HG03045 (cell line): ENCODE measurements around the gene C1orf21.

Source experiments
- ATAC-seq: cut with Tn5 transposase; IDR thresholded peaks from one replicate; pipeline ENCODE4 v1.9.1; 2021; ENCODE audit warnings: mild to moderate bottlenecking, moderate library complexity; ENCODE audit not compliant: unreplicated experiment

The C1orf21 gene

DNA sequence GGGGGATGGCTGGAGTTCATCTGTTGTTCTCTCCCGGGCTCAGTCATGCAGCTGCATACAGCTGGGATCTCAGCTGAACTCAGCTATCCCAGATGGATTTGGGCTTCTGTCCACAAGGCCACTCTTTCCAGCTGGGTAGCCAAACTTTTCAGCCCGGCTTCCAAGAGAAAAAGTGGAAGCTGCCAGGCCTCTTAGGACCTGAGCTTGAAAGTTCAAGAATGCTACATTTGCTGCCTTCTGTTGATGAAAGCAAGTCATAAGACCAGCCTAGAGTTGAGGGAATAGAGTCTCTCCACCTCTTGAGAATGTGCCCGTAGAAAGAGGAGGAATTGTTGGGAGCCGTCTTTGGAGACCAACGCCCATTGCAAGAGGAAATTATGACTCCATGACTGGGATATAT, 95.3 kb downstream of the C1orf21 start:
- ATAC-seq = no peak

DNA sequence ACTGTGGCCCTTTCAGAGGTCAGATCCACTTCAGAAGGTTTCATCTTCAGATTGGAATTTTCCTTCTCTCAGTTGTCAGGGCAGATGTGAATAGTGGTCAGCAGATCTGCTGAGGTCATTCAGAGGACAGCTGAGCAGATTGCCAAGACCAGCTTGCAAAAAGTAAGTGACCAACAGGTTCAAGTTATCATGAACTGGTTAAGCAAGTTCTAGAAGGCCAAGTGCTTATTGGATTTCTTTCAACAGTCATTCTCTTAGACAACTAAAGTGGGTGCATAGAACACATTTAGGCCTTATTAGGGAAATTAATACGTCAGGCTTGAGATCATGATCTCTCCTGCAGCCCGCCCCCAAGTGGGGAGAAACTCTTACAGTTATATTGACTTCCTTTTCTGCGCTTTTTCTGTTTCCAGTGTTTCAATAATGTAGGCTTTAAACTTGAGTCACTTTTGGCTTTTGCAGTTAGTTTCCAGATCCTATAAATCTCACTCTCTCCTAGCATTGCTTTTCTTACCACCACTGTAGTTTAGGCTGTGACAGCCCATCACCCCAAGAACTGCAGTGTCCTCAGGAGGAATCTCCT, 96.4 kb downstream of the C1orf21 start:
- ATAC-seq = no peak

DNA sequence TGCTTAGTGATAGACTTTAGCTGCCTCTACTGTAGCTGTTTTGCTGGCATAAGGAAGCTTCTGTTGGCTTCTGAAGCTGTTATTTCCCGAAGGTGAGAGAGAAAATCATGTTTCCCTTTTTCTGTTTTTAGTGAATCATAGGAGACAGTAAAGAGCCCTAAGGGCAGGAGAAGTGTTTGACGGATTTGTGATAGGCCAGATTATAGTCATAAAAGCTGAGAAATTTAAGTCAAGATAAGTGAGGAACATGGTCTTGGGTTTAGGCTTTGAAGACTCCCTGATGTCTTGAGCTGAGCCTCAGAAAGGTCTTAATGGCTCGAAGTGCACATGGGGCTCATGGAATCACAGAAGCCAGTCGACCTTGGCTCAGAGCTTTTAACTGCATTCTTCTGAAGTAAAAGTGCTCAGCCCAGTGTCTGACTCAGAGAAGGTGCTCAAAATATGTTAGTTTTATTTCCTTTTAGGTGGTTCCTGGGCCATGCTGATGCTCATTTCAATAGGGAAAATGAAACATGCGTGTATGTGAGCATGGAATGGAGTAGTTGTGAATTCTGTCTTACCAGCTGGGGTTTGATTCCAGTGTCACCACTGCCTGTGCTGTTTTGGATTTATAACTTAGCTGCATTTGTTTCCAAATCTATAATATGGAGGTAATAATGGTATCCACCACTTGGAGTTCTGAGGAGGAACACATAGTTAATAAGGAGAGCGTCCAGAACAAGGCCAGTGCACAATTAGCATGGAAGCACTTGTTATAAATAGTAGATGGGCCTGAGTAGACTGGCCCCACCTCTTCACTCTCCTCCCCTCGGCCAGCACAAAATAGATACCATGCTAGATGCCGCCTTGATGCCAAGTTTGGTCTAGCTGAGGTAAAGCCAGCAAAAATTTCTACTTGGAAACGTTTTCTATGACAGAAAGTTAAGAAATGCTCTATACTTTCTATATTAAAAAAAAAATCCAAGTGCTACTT, 99.2 kb downstream of the C1orf21 start:
- ATAC-seq = no peak

DNA sequence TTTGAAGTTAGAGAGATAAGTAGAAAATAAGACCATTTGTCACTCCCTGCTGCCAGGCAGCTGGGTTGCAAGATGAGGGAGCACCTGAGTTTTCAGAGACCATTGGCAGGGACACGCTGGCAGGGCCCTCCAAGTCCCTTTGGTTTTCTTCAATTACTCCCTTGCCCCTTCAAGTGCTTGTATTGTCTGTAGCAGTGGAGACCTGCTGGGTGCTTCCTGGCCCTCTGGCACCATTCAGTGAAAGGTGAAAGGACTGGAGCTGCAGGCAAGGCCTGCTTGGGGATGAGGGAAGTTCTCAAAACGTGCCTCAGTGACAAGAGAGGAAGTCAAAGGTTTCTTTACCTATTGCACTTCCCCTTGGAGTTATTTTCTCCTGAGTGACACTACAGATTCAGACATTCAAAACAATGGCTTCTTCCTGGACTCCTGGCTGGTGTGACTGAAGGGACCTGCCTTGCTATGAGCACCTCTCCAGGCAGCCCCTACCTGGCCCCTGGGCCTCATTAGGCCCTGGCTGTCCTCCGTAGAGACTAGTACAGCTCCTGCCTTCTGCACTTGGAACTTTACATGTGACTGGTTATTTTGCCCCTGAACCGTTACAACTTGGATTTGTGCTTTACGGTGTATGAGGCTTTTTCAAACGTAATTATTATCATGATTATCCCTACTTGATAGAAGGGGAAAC, 100.1 kb downstream of the C1orf21 start:
- ATAC-seq = no peak

DNA sequence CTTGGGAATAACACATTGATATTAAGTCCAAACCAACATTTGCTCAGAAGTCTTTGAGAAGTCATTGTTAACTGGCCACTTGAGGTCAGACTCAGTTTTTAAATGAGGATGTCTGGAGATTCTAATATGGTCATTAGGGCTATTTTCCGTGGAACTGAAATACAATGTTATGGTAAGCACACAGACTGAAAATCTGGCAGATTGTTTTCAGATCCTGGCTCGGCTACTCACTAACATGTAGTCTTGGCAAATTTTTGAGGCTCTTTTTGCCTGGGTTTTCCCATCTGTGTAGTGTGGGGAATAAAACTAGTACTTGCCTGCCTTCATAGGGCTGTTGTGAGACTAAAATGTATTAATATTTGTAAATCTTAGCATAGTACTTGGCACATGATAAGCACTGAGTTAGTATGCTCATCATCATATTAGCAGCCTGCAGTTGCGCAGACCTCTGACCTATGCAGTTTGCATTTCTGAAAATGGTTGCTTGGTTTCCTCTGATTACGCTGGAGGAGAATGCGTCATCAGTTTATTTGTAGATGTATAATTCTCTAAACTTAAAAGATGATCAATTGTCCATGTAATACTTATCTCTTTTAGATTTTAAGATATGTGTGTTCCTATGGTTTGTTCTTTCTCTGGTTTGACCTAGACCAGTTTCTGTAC, 100.8 kb downstream of the C1orf21 start:
- no peak for ATAC-seq

DNA sequence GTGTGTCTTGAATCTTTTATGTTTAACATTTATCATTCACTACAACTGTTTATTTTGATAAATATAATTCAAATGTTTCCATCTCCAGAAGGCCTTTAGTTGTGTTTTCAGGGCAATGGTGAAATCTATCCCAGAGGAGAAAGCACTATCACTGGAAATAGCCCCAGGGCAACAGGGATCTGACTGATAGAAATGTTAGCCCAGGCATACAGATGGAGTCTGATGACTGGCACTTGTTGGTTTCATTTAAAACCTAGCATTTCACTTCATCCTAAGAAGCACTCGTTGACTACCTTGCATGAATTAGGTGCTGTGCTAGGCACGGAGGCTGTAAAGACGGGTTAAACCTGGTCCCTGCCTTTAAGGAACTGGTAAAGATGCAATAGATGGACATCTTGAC, 103.1 kb downstream of the C1orf21 start:
- ATAC-seq = no peak

DNA sequence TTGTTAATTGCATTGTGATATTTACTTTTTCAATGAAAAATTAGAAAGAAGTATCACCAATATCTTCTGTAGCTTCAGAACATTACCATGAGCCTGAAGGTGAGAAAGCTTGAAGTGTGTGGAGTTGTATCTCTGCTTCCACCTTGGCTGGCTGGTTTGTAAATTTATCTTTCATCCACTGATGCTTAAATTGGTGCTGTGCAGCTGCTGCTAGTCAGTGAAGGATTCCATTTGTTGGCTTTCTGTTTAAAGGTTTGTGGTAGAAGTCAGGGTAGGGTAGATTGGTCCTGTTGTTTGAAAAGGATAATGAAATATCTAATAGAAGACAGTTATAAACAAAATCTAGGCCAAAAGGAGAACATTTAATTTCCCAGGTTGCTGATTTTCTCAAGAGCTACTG, 105.7 kb downstream of the C1orf21 start:
- ATAC-seq = no peak

DNA sequence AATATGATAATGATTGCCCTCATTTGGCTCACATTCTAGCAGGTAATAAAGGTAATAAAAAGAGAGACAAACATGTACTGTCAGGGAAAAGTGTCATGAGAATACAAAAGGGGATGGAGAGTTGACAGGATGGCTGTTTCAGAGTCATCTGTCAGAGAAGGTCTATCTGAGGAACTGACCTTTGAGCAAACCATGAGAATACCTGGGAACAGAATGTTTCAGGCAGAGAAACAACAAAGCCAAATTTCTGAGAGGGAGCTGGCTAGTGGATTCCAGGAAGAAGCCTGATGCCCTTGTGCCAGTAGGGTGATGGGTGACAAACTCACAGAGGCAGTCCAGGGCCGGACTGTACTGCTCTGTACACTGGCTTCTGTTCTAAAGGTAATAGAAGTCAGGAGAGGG, 107.2 kb downstream of the C1orf21 start:
- no peak for ATAC-seq

DNA sequence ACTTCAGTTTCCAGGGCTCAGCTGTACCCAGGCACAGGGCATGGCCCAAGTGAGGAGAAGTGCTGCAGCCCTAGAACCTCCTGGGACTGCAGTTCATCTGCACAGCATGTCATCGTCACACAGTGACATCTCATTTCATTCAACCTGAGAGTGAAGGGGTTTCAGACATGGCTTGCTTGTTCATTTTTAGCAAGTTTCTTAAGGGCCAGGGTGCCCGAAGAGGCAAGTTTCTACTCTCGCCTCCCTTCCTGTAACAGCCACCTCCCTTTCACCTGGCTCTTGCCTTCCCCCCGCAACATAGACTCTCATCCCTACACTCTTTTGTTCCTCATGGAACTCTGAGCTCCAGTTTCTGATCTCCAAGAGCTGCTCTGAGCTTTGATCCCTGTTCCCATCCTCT, 108.1 kb downstream of the C1orf21 start:
- ATAC-seq = peak; percentile 87

DNA sequence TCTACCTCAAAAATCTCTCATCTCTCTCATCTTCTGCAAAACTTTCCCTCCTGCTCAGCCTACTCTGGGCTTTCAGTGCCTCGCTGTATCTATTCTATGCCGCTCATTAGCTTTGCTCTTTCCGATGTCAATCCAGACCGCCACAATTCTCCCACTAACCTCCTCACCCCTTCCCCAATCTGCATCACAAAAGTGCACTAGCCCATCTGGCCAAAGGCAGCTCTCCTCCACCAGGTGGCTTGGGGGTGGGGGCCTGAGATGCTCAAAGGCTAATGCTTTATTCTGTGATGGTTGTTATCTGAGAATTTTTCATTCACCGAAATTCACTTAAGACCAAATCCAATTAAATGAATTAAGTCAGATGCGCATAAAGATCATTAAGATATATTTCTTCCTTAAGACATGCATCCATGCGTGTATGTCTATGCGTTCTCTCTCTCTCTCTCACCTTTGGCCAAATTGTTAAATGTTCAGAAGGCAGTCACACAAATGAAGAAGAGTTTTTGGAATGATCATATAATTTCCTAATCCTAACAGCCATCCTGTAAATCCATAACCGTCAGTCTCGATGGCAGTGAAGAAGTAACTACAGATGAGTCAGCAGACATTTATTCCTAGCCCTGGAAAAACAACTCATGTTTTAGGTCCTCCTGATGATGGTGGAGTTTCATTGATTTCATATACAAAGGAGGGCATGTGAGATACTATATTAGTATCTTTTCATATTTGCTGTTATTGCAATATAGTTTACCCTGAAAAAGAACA, 111.3 kb downstream of the C1orf21 start:
- ATAC-seq = no peak

DNA sequence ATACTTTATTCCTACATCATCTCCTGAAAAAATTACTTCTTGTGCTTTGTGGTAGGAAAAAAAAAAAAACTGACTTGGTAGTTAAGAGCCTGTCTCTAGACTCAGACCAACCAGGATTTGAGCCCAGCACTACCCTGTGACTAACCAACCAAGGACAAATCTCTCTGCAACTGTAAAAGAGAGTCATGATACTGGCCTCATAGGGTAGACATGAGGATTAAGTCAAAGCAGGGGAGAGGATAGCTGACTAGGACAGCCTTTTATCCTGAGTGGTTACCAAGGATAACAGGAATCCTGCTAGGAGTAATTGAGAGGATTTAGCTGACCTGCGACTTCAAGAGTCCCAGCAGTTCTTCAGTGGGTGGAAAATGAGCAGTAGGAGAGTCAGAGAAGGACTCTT, 112.8 kb downstream of the C1orf21 start:
- ATAC-seq = no peak

DNA sequence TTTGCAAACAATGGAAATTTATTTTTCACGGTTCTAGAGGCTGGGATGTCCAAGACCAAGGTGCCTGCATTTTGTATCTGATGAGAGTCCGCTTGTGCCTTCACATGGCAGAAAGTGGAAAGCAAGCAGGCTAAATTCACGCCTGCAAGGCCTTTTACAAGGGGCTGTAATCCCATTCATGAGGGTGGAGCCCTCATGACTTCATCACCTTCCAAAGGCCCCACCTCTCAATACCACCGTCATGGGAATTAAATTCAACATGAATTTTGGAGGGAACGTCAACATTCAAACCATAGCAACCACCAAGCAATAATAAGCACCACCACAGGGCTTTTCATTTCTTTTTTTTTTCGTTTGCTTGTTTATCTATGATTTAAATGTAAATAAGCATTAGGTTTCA, 115.3 kb downstream of the C1orf21 start:
- ATAC-seq = no peak

DNA sequence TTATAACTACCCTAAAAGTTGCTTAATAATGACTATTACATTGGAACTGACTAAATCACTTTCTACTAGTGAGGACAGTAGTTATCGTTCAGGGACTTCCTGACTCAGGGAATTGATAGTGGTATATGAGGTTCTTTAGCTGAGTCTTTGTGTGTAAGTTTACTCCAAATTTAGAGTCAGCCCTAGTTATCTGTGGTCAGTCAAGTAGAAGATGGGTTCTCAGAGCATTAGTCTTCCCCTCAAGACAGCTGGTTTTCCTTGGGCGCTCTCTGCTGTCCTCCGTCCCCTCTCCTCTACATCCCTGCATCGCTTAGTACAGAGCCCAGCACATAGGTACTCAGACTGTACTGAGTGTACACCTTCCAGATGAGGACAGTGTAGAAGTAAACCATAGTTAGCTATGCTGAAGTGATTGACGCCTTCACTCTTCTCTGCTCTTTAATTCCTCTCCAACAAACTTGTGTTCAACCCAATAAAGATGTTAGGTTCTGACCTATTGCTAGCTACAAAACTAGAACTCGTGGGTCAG, 116.5 kb downstream of the C1orf21 start:
- ATAC-seq = no peak

DNA sequence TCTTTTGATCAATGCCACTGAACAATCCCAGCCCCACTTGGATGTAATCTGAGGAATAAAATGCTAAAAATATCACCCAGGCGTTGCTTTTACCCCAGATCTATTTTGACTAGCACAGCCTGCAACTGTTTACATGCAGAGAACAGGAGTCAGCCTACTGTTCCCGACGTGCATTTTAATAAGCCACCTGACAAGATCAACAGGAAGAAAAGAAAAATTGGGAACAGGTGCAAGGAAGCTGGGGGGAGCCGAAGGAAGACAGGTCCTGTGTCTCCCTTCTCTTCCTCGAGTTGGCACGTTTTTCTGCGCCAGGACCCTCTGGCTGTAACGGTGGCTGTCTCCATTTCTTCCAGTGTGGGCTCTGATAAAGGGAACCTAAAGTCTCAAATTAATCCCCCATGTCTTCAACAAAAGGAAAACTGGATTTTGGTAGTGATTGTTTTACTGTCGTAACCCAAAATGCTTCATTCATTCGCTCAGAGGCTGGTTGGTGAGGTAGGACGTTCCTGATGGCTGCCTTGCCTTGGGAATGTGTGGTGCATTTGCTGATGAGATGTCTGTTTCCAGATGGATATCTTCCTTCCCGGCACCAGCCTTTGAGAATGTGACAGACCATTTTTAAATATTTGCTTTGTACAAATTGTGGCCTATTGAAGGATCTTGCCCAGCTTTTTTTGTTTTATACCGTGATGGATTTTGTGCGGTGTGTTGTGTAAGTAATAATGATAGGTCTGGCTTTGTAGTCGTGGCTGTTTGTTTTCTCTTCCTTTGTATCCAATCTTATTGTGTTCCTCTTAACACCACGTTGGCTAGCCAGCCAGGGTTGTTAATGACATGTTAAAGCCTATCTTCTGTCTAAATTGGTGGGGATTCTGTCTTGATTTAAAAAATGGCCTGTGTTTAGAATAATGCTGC, 117.5 kb downstream of the C1orf21 start:
- ATAC-seq = no peak

DNA sequence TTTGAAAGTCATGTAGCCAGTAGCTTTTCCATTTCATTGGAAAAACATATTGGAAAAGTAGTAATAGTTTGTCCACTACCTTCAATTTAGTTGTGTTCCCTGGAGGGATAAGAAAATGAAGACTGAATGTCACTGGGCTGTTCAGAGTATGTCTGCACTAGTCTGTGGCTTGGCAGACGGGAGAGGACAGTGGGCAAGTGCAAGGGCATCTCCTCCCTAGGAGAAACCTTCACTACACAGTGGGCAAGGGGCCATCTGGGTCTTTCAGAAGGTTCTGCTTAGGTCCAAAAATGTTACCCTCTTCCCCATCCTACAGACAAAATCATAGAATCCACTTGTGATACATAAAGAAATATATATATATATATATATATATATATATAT, 118.1 kb downstream of the C1orf21 start:
- no peak for ATAC-seq

DNA sequence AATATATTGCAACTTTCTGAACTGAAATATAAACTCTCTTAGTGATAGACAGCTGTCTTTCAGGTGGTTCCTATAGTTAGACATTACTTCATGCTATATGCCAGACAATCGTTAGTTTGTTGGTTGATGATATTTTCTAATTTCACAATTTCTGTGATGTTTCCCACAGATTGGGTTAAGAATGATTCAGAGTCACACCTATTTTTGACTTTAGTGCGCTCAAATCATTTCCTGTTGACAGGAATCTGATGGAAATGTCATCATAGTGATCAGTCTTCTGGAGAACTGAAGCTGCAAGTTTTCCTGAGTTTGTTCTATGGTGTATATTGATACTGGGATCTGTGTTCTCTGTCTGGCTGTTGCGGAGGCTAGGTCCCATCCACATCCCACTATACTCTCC, 119.7 kb downstream of the C1orf21 start:
- no peak for ATAC-seq

DNA sequence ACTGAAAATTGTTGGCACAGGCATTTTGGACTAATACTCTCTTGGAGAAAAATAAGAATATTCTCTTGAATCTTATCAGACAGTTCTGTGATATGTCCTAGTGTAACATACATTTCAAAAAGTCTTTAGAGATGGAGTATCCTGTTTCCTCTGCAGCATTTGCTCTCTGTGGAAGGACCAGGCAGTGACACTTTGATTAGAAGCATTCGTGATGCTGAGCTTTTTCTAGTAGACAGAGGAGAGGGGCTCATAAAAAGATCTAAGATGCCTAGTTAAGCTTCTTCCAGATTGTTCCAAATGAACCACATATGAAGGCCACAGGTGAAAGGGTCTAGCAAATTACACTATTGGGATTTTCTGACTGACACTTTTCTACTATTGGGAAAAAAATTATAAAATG, 120.3 kb downstream of the C1orf21 start:
- ATAC-seq = no peak

DNA sequence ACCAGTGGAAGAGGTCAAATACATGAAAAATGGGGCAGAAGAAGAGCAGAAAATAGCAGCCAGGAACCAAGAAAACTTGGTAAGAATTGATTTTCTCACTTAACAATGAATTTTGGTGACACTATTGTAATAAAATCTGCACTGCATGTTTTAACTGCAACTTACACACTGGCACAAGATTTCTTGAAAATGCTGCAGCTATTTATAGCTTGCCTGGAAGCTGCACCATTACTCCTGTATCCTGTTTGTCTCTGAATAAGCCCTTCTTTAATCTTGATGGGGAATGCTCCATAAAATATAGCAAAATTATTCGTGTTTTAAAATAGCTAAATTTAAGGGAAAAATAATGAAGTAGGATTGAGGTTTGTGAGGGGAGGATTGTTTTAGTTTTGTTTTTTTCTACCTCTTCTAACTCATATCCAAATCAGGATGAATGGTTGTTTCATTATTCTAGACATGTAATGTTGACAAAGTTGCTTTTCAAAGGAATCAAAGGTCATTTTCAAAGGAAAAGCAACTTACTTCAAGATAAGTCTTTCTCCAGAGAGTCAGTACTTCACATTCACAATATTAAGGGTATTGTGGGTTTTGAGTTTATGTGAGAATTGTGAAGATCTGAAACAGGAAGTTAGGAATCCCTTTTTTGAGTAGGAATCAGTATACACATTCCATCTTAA, 120.9 kb downstream of the C1orf21 start:
- no peak for ATAC-seq

DNA sequence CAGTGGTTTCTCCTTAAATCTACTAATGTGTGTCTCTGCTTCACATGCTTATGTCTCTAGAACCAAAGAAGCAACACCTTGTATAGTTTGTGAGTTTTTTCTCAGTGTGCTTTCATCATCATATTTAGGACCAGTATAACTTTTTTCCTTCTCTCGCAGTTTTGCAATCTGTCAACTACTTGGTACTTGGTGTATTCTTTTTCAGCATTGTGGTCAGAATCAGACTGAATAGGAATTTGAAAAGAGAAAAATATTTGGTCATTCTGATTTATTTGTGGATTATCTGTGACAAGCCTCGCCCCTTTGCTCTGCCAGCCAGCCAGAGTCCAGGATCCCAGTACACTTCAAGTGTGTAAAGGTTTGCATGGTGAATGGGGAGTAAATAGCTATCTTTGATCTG, 122.3 kb downstream of the C1orf21 start:
- no peak for ATAC-seq
